Suprapubic skin (tissue), 4 donors: Measurements from ENCODE around the gene ADAP1. TPM values are rescaled to one million over a fixed set of nuclear protein-coding genes. Genes with fewer than 3 reads are reported as not detected.

Experiments used
- DNase-seq, 2 donors: peaks; one replicate each; pipeline ENCODE4 v3.0.0-alpha.2; 2019; ENCODE audit warnings: low spot score in 2 of 2
- H3K27ac ChIP-seq: fragments of 200-600 bp; sonication (generic); one replicate; pipeline ENCODE4 v1.5.1; 2019
- H3K27me3 ChIP-seq: fragments of 200-600 bp; sonication (generic); one replicate; pipeline ENCODE4 v1.5.1; 2019
- H3K36me3 ChIP-seq: fragments of 200-600 bp; sonication (generic); one replicate; pipeline ENCODE4 v1.5.1; 2019
- H3K4me1 ChIP-seq: fragments of 200-600 bp; sonication (generic); one replicate; pipeline ENCODE4 v1.5.1; 2019
- H3K4me3 ChIP-seq: fragments of 200-600 bp; sonication (generic); one replicate; pipeline ENCODE4 v1.5.1; 2019; ENCODE audit warnings: mild to moderate bottlenecking
- H3K9me3 ChIP-seq: fragments of 200-600 bp; sonication (generic); one replicate; pipeline ENCODE4 v1.5.1; 2019
- EP300 ChIP-seq: sonication (generic); formaldehyde crosslinking; IDR thresholded peaks from one replicate; pipeline ENCODE4 v1.6.1; 2017; ENCODE audit warnings: antibody characterized with exemption
- POLR2A ChIP-seq, 2 donors: fragments of 450-650 bp; IDR thresholded peaks; one replicate each; pipeline ENCODE4 v1.6.1; 2017; ENCODE audit warnings: antibody characterized with exemption in 2 of 2, mild to moderate bottlenecking in 2 of 2, moderate library complexity in 2 of 2
- POLR2AphosphoS5 ChIP-seq, 3 donors: sonication (generic); formaldehyde crosslinking; IDR thresholded peaks; one replicate each; pipeline ENCODE4 v1.6.1; 2017; ENCODE audit warnings: antibody characterized with exemption in 3 of 3
- WGBS: methylation state at CpG from one replicate; pipeline ENCODE4 v1.1.5; 2018; 5-methylcytosine and 5-hydroxymethylcytosine counted together
- total RNA-seq, 4 donors: library from RNA; depleted of rRNA; stranded (reverse); fragments of >200 nt; gene quantifications; one replicate each; pipeline ENCODE4 v1.1.0, GENCODE V29; 2016
- TF ChIP-seq, protein P1 (sequence below), 2 donors: fragments of 200-600 bp in 1 of 2; fragments of 450-650 bp in 1 of 2; sonication (generic) in 1 of 2; IDR thresholded peaks; one replicate each; pipeline ENCODE4 v1.5.1; 2016 to 2019; ENCODE audit warnings: antibody characterized with exemption in 2 of 2, mild to moderate bottlenecking in 1 of 2, moderate library complexity in 1 of 2

Gene ADAP1
- total RNA-seq, 4 donors from 2014 or later: 4.1 to 9.1 (median 6.3) TPM

DNA sequence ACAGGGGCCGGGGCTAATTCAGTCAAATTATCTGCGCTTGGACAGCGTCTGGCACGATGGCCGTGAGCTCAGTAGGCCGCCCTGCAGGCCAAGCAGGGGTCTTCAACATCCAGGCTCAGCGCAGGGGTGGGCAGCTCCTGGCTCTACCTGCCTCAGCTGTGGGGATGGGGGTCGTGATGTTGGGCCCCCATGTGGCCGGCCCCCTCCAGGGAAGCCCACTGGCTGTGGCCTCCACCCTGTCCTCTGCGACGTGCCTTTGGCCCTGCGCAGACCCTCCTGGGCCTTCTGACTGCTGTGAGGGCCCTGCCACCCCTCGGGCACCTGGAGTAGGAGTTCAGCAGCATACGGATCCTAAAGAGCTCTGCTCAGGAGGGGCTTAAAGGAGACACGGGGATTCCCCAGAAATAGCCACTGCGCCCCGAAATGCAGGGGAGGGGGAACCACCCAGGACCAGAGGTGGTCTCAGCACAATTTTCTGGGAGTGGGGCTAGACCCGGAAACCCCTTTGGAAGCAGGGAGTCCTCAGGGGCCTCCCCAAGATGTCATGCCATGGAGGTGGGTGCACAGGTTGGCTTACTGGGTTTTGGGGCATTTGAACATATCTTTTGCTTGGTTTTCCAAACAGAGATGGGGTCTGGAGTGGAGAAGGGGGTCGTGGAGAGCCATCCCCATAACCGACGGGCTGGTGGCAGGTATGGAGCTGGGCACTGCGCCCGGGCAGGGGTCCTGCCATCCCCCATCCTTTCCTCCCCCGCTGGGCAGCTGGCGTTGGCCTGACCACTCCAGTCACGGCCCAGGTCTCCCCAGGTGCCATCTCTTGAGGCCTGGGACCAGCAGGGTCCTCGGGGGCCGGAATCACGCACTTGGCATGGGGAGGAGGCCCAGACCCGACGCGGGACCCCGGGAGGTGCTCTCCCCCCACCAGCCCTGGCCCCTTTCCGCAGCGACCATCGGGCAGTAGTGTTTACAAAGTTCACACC is 4.0 kb upstream of the ADAP1 start:
- no peaks in the 10 kb centered on the region for H3K9me3 ChIP-seq
- peak in 1 of 2 donors; percentile 57 for DNase-seq
- 80% methylated on average over 16 of the region's 36 CpGs for WGBS
- no peak overlapping the region for H3K27ac ChIP-seq
- H3K27me3 ChIP-seq: peaks cover 34% of the 10 kb centered on the region
- H3K36me3 ChIP-seq: no peaks in the 10 kb centered on the region
- no peak for TF ChIP-seq EP300
- no peak for TF ChIP-seq POLR2AphosphoS5 (IDR thresholded peaks at IDR 0.05)
- no peak for TF ChIP-seq POLR2A (IDR thresholded peaks at IDR 0.05)
- TF ChIP-seq, protein P1, sequence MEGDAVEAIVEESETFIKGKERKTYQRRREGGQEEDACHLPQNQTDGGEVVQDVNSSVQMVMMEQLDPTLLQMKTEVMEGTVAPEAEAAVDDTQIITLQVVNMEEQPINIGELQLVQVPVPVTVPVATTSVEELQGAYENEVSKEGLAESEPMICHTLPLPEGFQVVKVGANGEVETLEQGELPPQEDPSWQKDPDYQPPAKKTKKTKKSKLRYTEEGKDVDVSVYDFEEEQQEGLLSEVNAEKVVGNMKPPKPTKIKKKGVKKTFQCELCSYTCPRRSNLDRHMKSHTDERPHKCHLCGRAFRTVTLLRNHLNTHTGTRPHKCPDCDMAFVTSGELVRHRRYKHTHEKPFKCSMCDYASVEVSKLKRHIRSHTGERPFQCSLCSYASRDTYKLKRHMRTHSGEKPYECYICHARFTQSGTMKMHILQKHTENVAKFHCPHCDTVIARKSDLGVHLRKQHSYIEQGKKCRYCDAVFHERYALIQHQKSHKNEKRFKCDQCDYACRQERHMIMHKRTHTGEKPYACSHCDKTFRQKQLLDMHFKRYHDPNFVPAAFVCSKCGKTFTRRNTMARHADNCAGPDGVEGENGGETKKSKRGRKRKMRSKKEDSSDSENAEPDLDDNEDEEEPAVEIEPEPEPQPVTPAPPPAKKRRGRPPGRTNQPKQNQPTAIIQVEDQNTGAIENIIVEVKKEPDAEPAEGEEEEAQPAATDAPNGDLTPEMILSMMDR (IDR thresholded peaks at IDR 0.05): no peak
- no peak overlapping the region for H3K4me3 ChIP-seq
- peaks cover 13% of the 10 kb centered on the region for H3K4me1 ChIP-seq

DNA sequence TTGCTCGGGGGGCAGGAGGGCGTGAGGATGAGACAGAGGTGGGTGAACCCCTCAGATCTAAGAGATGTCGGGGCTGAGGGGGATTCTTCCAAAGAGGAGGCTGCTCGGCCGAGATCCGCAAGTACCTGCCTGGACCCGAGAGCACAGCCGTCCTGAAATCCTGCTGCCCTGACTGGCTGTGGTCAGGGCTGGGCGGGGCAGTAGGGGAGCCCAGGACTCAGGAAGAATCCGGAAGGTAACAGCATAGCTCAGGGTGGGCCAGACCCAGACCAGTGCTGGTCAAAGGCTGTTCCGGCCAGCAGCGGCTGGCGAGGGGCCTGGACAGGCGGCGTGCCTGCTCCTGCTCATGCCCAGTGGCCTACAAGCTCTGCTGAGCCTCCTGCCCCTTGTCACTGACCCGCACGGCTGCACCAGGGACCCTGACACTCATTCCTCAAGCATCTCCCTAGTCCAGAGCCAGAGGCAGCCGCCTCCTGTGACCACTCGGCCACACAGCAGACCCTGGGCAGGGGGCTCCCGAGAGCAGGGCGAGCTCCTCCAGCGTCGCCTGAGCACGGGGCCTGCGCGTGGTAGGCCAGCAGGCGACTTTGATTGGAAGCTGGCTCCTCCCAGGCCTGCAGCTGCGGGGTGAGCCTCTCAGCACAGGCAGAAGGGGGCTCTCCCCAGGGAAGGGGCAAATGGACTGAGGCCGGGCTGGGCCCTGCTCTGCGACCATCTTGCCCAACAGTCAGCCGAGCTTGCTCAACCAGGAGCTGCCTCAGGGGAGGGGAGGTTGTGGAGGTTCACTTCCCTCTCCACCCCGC is 3.1 kb upstream of the ADAP1 start:
- Histone ChIP-seq H3K36me3 (no peaks in the 10 kb centered on the region), H3K27me3 (peaks cover 39% of the 10 kb centered on the region), H3K4me1 (peaks cover 12% of the 10 kb centered on the region), H3K9me3 (no peaks in the 10 kb centered on the region), H3K4me3 (no peak overlapping the region), H3K27ac (no peak overlapping the region)
- 83% methylated on average over 7 of the region's 32 CpGs for WGBS
- TF ChIP-seq, protein P1 (IDR thresholded peaks at IDR 0.05): no peak
- TF ChIP-seq EP300 (no peak), POLR2A (IDR thresholded peaks at IDR 0.05) (no peak), POLR2AphosphoS5 (IDR thresholded peaks at IDR 0.05) (no peak)
- DNase-seq: peak in 1 of 2 donors; percentile 69

DNA sequence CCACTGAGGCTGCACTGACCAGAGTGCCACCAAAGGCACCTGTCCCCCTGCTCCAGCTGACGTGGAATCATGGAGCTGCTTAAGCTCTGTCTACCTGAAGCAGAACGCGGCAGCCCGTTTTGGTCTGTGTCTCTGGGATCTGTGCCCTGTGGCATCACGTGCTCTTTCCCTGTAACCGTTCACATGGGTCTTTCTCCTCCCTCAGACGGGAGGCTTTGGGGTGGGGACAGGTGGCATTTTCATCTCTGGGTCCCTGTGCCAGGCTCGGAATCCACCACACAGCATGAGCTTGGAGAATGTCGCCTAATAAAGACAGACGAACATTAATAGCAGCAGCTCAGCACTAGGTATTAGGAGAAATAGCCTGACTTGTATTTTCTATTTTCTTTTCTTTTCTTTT is 1.6 kb upstream of the ADAP1 start:
- 75% methylated on average over 10 of the region's 10 CpGs for WGBS

DNA sequence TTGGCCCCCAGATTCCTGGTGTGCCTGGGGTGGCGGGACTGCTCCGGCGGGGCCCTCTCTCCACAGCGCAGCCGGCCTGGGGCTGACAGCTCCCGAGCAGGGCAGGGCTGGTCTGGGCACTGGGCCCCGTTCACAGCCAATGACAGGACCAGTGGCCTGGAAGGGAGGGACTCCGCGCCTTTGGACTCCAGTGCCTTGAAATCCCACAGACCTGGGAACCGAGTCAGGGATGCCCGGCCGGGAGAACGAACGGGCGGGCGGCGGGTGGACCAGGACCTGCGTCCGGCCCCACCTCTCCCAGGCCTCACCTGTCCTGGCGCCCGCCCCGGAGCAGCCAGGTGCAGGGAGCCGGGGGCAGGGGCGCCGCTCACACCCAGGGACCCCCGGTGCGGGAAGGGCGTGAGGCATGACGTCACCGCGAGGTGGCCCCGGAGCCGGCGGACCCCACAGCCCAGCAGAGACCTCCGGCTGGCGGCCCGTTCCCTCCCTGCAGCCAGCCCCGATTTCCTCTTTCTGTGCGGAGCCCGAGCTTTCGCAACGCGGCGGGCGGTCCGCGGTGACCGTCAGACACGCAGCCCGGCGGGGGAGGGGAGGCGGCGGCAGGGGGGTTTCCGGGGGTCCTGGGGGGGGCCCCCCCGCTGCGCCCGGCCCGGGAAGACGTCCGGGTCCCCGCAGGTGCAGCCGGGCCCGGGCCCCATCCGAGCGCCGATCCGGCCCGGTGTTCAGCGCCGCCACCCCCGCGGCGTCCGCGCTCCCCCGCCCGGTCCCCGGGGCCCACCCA is 743 bp downstream of the ADAP1 start:
- peak in 1 of 2 donors; percentile 71 for DNase-seq
- Histone ChIP-seq H3K27me3 (peaks cover 47% of the 10 kb centered on the region), H3K9me3 (no peaks in the 10 kb centered on the region), H3K36me3 (no peaks in the 10 kb centered on the region), H3K27ac (peak overlapping the region; percentile 29), H3K4me3 (peak overlapping the region; percentile 69), H3K4me1 (peaks cover 12% of the 10 kb centered on the region)
- TF ChIP-seq POLR2A (IDR thresholded peaks at IDR 0.05) (no peak), EP300 (no peak), POLR2AphosphoS5 (IDR thresholded peaks at IDR 0.05) (no peak)
- TF ChIP-seq, protein P1 (IDR thresholded peaks at IDR 0.05): no peak
- WGBS: no CpG with 5 or more reads among the region's 78 CpGs

More for the DNA sequence above, 1.6 kb upstream of the ADAP1 start:
- Histone ChIP-seq H3K36me3 (no peaks in the 10 kb centered on the region), H3K9me3 (no peaks in the 10 kb centered on the region), H3K4me3 (no peak overlapping the region), H3K27me3 (peaks cover 44% of the 10 kb centered on the region), H3K4me1 (peaks cover 12% of the 10 kb centered on the region), H3K27ac (no peak overlapping the region)
- DNase-seq: peak in 1 of 2 donors; percentile 40
- TF ChIP-seq POLR2AphosphoS5 (IDR thresholded peaks at IDR 0.05) (no peak), EP300 (no peak), POLR2A (IDR thresholded peaks at IDR 0.05) (no peak)
- TF ChIP-seq, protein P1 (IDR thresholded peaks at IDR 0.05): no peak
